SK-N-SH (cell line): ENCODE data around the gene LGR4. TPM values are rescaled to one million over a fixed set of nuclear protein-coding genes. Genes with fewer than 3 reads are reported as not detected.

Experiments used
- CTCF ChIA-PET: fragments of 300-600, 350-600 bp; formaldehyde crosslinking; extraction: SDS; loops from one replicate; lab custom pipeline; 2021; lab: Yijun Ruan, JAX
- POLR2A ChIA-PET: fragments of 350-600 bp; sonication (Branson Sonifier 250); formaldehyde crosslinking; extraction: SDS; loops from one replicate; lab custom pipeline; 2020; ENCODE audit warnings: antibody characterized with exemption, inconsistent platforms; lab: Yijun Ruan, JAX
- DNase-seq: peaks from one replicate; pipeline ENCODE4 v3.0.0; 2012
- H2AFZ ChIP-seq: fragments of 200-600 bp; sonication (generic); 2 replicates; pipeline ENCODE4 v1.8.1; 2016; ENCODE audit warnings: antibody characterized with exemption, mild to moderate bottlenecking, low read depth
- H3F3A ChIP-seq: fragments of 200-600 bp; sonication (generic); replicated peaks from 2 replicates; pipeline ENCODE3; 2016; ENCODE audit warnings: antibody characterized with exemption, mild to moderate bottlenecking; ENCODE audit not compliant: insufficient read depth
- H3K27ac ChIP-seq, 2 experiments: fragments of 200-500 bp in 1 of 2; fragments of 200-600 bp in 1 of 2; sonication (Bioruptor generic) in 1 of 2; sonication (generic), shearing (Covaris generic) in 1 of 2; 2 replicates each; pipeline versions ENCODE4 v1.5.1 to v1.6.1; 2014 to 2016; ENCODE audit warnings: low read depth in 2 of 2, inconsistent platforms in 1 of 2, low read length in 1 of 2, mild to moderate bottlenecking in 1 of 2, mixed read lengths in 1 of 2
- H3K27me3 ChIP-seq: fragments of 200-600 bp; sonication (generic), shearing (Covaris generic); 2 replicates; pipeline ENCODE4 v1.6.1; 2016; ENCODE audit warnings: mixed run types; ENCODE audit not compliant: insufficient read depth
- H3K36me3 ChIP-seq, 2 experiments: fragments of 200-500 bp in 1 of 2; fragments of 200-600 bp in 1 of 2; sonication (Bioruptor generic) in 1 of 2; sonication (generic) in 1 of 2; replicated peaks in 1 of 2; 2 replicates each; pipeline versions ENCODE3 to v1.5.1; 2014 to 2016; ENCODE audit warnings: low read length in 1 of 2, mild to moderate bottlenecking in 1 of 2; ENCODE audit not compliant: insufficient read depth in 2 of 2, control insufficient read depth in 1 of 2
- H3K4me1 ChIP-seq, 2 experiments: fragments of 200-500 bp in 1 of 2; fragments of 200-600 bp in 1 of 2; sonication (Bioruptor generic) in 1 of 2; sonication (generic), shearing (Covaris generic) in 1 of 2; 2 replicates each; pipeline versions ENCODE4 v1.5.1 to v1.6.1; 2014 to 2016; ENCODE audit warnings: low read depth in 1 of 2, low read length in 1 of 2, mixed run types in 1 of 2; ENCODE audit not compliant: insufficient read depth in 2 of 2, control insufficient read depth in 1 of 2
- H3K4me2 ChIP-seq: fragments of 200-600 bp; sonication (generic), shearing (Covaris generic); 2 replicates; pipeline ENCODE4 v1.6.1; 2017; ENCODE audit warnings: mixed run types
- H3K4me3 ChIP-seq, 2 experiments: fragments of 200-500 bp in 1 of 2; fragments of 200-600 bp in 1 of 2; sonication (Bioruptor generic) in 1 of 2; sonication (generic), shearing (Covaris generic) in 1 of 2; 2 replicates each; pipeline versions ENCODE4 v1.5.1 to v1.8.1; 2014 to 2016; ENCODE audit warnings: low read depth in 2 of 2, inconsistent platforms in 1 of 2, low read length in 1 of 2, mild to moderate bottlenecking in 1 of 2, mixed read lengths in 1 of 2, moderate library complexity in 1 of 2
- H3K79me2 ChIP-seq: fragments of 200-600 bp; sonication (generic); 2 replicates; pipeline ENCODE4 v1.8.1; 2017; ENCODE audit warnings: mild to moderate bottlenecking; ENCODE audit not compliant: insufficient read depth
- H3K9ac ChIP-seq: fragments of 200-600 bp; sonication (generic); 2 replicates; pipeline ENCODE4 v1.6.1; 2017; ENCODE audit warnings: mixed run types
- H3K9me2 ChIP-seq: fragments of 200-600 bp; sonication (generic); 2 replicates; pipeline ENCODE4 v1.6.1; 2017; ENCODE audit warnings: mixed run types
- H3K9me3 ChIP-seq: fragments of 200-600 bp; sonication (generic); 2 replicates; pipeline ENCODE4 v1.6.1; 2017; ENCODE audit warnings: mixed run types, mild to moderate bottlenecking, moderate library complexity
- H4K20me1 ChIP-seq: fragments of 200-600 bp; sonication (generic); 2 replicates; pipeline ENCODE4 v1.6.1; 2017; ENCODE audit warnings: mild to moderate bottlenecking, mixed run types; ENCODE audit not compliant: insufficient read depth
- ELF1 ChIP-seq: IDR thresholded peaks from 2 replicates; pipeline ENCODE4 v1.4.0; 2012
- EP300 ChIP-seq, 2 experiments: IDR thresholded peaks; 2 replicates each; pipeline versions ENCODE4 v1.4.0 to v1.6.1; 2012; ENCODE audit warnings: borderline replicate concordance in 1 of 2, low read depth in 1 of 2, low read length in 1 of 2
- EZH2phosphoT487 ChIP-seq: fragments of 200-600 bp; sonication (generic); IDR thresholded peaks from 2 replicates; pipeline ENCODE4 v1.6.1; 2017; ENCODE audit warnings: low read depth, mixed run types, mild to moderate bottlenecking, antibody characterized with exemption, moderate library complexity, borderline replicate concordance
- FOSL2 ChIP-seq: IDR thresholded peaks from 2 replicates; pipeline ENCODE4 v1.4.0; 2012; ENCODE audit warnings: low read depth, mild to moderate bottlenecking, moderate library complexity, borderline replicate concordance
- FOXM1 ChIP-seq: IDR thresholded peaks from 2 replicates; pipeline ENCODE4 v1.4.0; 2012; ENCODE audit warnings: low read depth, mild to moderate bottlenecking
- GABPA ChIP-seq: IDR thresholded peaks from 2 replicates; pipeline ENCODE4 v1.4.0; 2012; ENCODE audit warnings: low read depth, mild to moderate bottlenecking
- GATA2 ChIP-seq: sonication (generic); formaldehyde crosslinking; IDR thresholded peaks from 2 replicates; pipeline ENCODE4 v1.5.0; 2020; ENCODE audit warnings: mild to moderate bottlenecking, missing genetic modification reagents
- MEF2A ChIP-seq: IDR thresholded peaks from 2 replicates; pipeline ENCODE4 v1.4.0; 2012; ENCODE audit warnings: low read depth, borderline replicate concordance
- MXI1 ChIP-seq: IDR thresholded peaks from 2 replicates; pipeline ENCODE4 v1.6.1; 2012; ENCODE audit warnings: mild to moderate bottlenecking, low read depth, low read length, improper control_type of control experiment
- NRF1 ChIP-seq: IDR thresholded peaks from 2 replicates; pipeline ENCODE4 v1.6.1; 2012; ENCODE audit warnings: low read depth, mild to moderate bottlenecking, low read length
- POLR2AphosphoS5 ChIP-seq: IDR thresholded peaks from 2 replicates; pipeline ENCODE4 v1.6.1; 2012; ENCODE audit warnings: low read depth, low read length
- RCOR1 ChIP-seq: fragments of 150-350 bp; IDR thresholded peaks from 2 replicates; pipeline ENCODE4 v1.6.1; 2017; ENCODE audit warnings: antibody characterized with exemption, low read length
- RFX5 ChIP-seq: IDR thresholded peaks from 2 replicates; pipeline ENCODE4 v1.6.1; 2012; ENCODE audit warnings: mild to moderate bottlenecking, improper control_type of control experiment, low read length
- RXRA ChIP-seq: IDR thresholded peaks from 2 replicates; pipeline ENCODE4 v1.4.0; 2012; ENCODE audit warnings: low read depth, mild to moderate bottlenecking, borderline replicate concordance
- SIN3A ChIP-seq: IDR thresholded peaks from 2 replicates; pipeline ENCODE4 v1.6.1; 2012; ENCODE audit warnings: low read depth, mild to moderate bottlenecking, low read length, moderate library complexity, borderline replicate concordance
- TCF12 ChIP-seq: IDR thresholded peaks from 2 replicates; pipeline ENCODE4 v1.4.0; 2012
- TEAD4 ChIP-seq: IDR thresholded peaks from 2 replicates; pipeline ENCODE4 v1.4.0; 2012; ENCODE audit warnings: mild to moderate bottlenecking, borderline replicate concordance; ENCODE audit not compliant: insufficient read depth
- WGBS: methylation state at CpG from one replicate; pipeline ENCODE4 v1.1.6; 2017; ENCODE audit warnings: low lambda C conversion rate; 5-methylcytosine and 5-hydroxymethylcytosine counted together
- polyA plus RNA-seq, 3 experiments: library from polyadenylated mRNA; depleted of rRNA; stranded (reverse); fragments of >200 nt; gene quantifications; 2 replicates each; pipeline ENCODE4 v1.2.3, GENCODE V29; 2012
- TF ChIP-seq, protein P1 (sequence below): IDR thresholded peaks from 2 replicates; pipeline ENCODE4 v1.4.0; 2012; ENCODE audit warnings: low read depth, borderline replicate concordance
- TF ChIP-seq, protein P2 (sequence below): fragments of 200-600 bp; sonication (generic); IDR thresholded peaks from 2 replicates; pipeline ENCODE4 v1.6.1; 2017; ENCODE audit warnings: antibody characterized with exemption, mild to moderate bottlenecking, moderate library complexity
- TF ChIP-seq, protein P3 (sequence below): IDR thresholded peaks from 2 replicates; pipeline ENCODE4 v1.4.0; 2012; ENCODE audit warnings: low read depth, borderline replicate concordance
- TF ChIP-seq, protein P4 (sequence below): IDR thresholded peaks from 2 replicates; pipeline ENCODE4 v1.6.1; 2012; ENCODE audit warnings: mild to moderate bottlenecking, low read depth, low read length, moderate library complexity

The LGR4 gene
- polyA plus RNA-seq, 1 of the 3 experiments (the other 2 are of a cell fraction): 2.6 TPM

DNA sequence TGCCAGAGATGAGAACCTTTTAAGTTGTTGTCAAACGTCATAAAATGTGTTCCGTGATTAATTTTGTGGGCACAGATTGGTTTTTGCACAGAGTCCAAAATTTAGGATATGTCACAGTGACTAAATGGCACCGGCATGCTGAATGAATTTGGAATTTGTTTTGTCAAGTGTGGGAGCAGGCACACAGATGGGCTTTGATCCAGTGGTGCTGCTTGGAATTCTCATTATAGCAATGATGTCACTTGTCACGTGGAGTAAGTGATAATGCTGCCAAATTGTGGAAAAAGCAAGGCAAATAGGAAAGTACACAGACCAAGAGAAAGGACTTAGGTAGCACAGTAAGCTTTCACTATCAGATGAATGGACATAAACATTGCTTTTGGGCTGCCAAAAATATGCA is 42.0 kb upstream of the LGR4 start:
- Histone ChIP-seq H3K9me3 (no peaks in the 10 kb centered on the region; the same call in 1 of the 2 replicates), H3F3A (no peaks in the 10 kb centered on the region), H3K36me3 (peaks cover 0 to 3% of the 10 kb centered on the region in 2 experiments), H4K20me1 (no peaks in the 10 kb centered on the region)
- 54% methylated on average over 4 of the region's 4 CpGs for WGBS
- DNase-seq: no peak
- TF ChIP-seq FOXM1 (no peak), FOSL2 (no peak), SIN3A (no peak), EP300 (IDR thresholded peaks at IDR 0.05; ENCODE audit: borderline replicate concordance in 1 of 2, low read depth in 1 of 2, low read length in 1 of 2) (no peak), MXI1 (no peak), TEAD4 (no peak), ELF1 (no peak), POLR2AphosphoS5 (no peak), RXRA (no peak)
- TF ChIP-seq, protein P1, sequence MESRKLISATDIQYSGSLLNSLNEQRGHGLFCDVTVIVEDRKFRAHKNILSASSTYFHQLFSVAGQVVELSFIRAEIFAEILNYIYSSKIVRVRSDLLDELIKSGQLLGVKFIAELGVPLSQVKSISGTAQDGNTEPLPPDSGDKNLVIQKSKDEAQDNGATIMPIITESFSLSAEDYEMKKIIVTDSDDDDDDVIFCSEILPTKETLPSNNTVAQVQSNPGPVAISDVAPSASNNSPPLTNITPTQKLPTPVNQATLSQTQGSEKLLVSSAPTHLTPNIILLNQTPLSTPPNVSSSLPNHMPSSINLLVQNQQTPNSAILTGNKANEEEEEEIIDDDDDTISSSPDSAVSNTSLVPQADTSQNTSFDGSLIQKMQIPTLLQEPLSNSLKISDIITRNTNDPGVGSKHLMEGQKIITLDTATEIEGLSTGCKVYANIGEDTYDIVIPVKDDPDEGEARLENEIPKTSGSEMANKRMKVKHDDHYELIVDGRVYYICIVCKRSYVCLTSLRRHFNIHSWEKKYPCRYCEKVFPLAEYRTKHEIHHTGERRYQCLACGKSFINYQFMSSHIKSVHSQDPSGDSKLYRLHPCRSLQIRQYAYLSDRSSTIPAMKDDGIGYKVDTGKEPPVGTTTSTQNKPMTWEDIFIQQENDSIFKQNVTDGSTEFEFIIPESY: no peak
- TF ChIP-seq, protein P2, sequence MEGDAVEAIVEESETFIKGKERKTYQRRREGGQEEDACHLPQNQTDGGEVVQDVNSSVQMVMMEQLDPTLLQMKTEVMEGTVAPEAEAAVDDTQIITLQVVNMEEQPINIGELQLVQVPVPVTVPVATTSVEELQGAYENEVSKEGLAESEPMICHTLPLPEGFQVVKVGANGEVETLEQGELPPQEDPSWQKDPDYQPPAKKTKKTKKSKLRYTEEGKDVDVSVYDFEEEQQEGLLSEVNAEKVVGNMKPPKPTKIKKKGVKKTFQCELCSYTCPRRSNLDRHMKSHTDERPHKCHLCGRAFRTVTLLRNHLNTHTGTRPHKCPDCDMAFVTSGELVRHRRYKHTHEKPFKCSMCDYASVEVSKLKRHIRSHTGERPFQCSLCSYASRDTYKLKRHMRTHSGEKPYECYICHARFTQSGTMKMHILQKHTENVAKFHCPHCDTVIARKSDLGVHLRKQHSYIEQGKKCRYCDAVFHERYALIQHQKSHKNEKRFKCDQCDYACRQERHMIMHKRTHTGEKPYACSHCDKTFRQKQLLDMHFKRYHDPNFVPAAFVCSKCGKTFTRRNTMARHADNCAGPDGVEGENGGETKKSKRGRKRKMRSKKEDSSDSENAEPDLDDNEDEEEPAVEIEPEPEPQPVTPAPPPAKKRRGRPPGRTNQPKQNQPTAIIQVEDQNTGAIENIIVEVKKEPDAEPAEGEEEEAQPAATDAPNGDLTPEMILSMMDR: no peak
- TF ChIP-seq, all 33 proteins: peak for 0
- Histone ChIP-seq H3K9ac (no peak overlapping the region), H3K4me2 (no peak overlapping the region), H3K9me2 (no peaks in the 10 kb centered on the region), H3K4me3 (no peak overlapping the region; a peak in 1 of 4 replicates), H3K27me3 (no peaks in the 10 kb centered on the region), H3K79me2 (no peaks in the 10 kb centered on the region), H3K4me1 (no peaks in the 10 kb centered on the region), H2AFZ (no peak overlapping the region), H3K27ac (no peak overlapping the region)
- ChIA-PET CTCF (no interaction called here), POLR2A (no interaction called here)

DNA sequence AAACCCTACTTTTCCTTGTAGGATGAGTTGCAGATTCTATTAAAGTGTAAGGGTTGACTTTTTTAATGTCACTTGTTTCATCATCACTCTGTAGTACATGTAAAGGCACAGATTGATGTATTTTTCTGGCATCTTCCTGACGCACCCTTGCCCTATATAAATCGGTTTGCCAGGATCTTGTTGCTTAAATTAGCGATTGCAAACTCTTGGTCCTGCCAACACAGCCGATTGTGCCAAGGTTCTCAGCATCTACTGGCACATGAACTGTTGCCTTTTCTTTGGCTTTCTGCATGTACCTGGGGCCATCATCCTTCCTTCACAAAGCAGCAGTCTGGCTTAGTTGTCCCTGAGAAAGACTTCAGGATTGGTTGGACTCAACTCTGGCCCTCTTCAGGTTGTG is 41.5 kb upstream of the LGR4 start:
- DNase-seq: no peak
- Histone ChIP-seq H3K79me2 (no peaks in the 10 kb centered on the region), H3K4me1 (no peaks in the 10 kb centered on the region), H2AFZ (no peak overlapping the region), H3K27ac (no peak overlapping the region), H3K4me3 (no peak overlapping the region), H4K20me1 (no peaks in the 10 kb centered on the region), H3F3A (no peaks in the 10 kb centered on the region), H3K9me2 (no peaks in the 10 kb centered on the region), H3K36me3 (peaks cover 0 to 3% of the 10 kb centered on the region in 2 experiments), H3K9me3 (no peaks in the 10 kb centered on the region; the same call in 1 of the 2 replicates), H3K4me2 (no peak overlapping the region), H3K9ac (no peak overlapping the region), H3K27me3 (no peaks in the 10 kb centered on the region)
- CTCF ChIA-PET: interaction anchor here (1.1 kb wide), 1 partner anchor 18 kb away, joined by 4 read pairs; no protein-coding TSS in a partner anchor
- POLR2A ChIA-PET: no interaction called here
- TF ChIP-seq, protein P3, sequence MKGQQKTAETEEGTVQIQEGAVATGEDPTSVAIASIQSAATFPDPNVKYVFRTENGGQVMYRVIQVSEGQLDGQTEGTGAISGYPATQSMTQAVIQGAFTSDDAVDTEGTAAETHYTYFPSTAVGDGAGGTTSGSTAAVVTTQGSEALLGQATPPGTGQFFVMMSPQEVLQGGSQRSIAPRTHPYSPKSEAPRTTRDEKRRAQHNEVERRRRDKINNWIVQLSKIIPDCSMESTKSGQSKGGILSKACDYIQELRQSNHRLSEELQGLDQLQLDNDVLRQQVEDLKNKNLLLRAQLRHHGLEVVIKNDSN: no peak
- TF ChIP-seq TEAD4: no peak
- no peak for TF ChIP-seq SIN3A
- no peak for TF ChIP-seq GABPA
- no peak for TF ChIP-seq NRF1
- no peak for TF ChIP-seq GATA2 (CRISPR knock-in tag)
- TF ChIP-seq FOXM1: no peak
- no peak for TF ChIP-seq ELF1
- no peak for TF ChIP-seq RCOR1
- TF ChIP-seq EZH2phosphoT487: no peak
- TF ChIP-seq FOSL2: no peak
- no peak for TF ChIP-seq TCF12
- TF ChIP-seq, protein P4, sequence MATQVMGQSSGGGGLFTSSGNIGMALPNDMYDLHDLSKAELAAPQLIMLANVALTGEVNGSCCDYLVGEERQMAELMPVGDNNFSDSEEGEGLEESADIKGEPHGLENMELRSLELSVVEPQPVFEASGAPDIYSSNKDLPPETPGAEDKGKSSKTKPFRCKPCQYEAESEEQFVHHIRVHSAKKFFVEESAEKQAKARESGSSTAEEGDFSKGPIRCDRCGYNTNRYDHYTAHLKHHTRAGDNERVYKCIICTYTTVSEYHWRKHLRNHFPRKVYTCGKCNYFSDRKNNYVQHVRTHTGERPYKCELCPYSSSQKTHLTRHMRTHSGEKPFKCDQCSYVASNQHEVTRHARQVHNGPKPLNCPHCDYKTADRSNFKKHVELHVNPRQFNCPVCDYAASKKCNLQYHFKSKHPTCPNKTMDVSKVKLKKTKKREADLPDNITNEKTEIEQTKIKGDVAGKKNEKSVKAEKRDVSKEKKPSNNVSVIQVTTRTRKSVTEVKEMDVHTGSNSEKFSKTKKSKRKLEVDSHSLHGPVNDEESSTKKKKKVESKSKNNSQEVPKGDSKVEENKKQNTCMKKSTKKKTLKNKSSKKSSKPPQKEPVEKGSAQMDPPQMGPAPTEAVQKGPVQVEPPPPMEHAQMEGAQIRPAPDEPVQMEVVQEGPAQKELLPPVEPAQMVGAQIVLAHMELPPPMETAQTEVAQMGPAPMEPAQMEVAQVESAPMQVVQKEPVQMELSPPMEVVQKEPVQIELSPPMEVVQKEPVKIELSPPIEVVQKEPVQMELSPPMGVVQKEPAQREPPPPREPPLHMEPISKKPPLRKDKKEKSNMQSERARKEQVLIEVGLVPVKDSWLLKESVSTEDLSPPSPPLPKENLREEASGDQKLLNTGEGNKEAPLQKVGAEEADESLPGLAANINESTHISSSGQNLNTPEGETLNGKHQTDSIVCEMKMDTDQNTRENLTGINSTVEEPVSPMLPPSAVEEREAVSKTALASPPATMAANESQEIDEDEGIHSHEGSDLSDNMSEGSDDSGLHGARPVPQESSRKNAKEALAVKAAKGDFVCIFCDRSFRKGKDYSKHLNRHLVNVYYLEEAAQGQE: no peak
- no peak for TF ChIP-seq RFX5
- TF ChIP-seq EP300 (IDR thresholded peaks at IDR 0.05; ENCODE audit: borderline replicate concordance in 1 of 2, low read depth in 1 of 2, low read length in 1 of 2): no peak
- no peak for TF ChIP-seq MEF2A
- WGBS: 89% methylated on average over 4 of the region's 4 CpGs
